ENCODE data around the gene AGBL4. TPM values are rescaled to one million over a fixed set of nuclear protein-coding genes. Genes with fewer than 3 reads are reported as not detected.

The AGBL4 gene
- total and polyA plus RNA-seq, 2 of the 4 experiments (the other 2 are of a cell fraction) = not detected

- no peak overlapping the region for H3K14ac ChIP-seq (replicated peaks; ENCODE audit: low read depth, low read length)
- no peak overlapping the region for H2BK120ac ChIP-seq (ENCODE audit: low read depth, low read length)
- H3K9me1 ChIP-seq (ENCODE audit: insufficient read depth, low read length) = no peaks in the 10 kb centered on the region
- ChIA-PET POLR2A (ENCODE audit: unreplicated experiment) (no interaction called here), CTCF (no interaction called here)
- H3K79me1 ChIP-seq (ENCODE audit: low read depth in 1 of 2, low read length in 2 of 2) = no peaks in the 10 kb centered on the region
- no peak overlapping the region for H2BK20ac ChIP-seq (ENCODE audit: low read depth, low read length)
- no peak overlapping the region for H3K4ac ChIP-seq (ENCODE audit: low read depth, low read length)
- dilution Hi-C loops (cut with HindIII; ENCODE audit: low sequenced_read_pairs, unreplicated experiment) (no loop called here), intact Hi-C loops (cut with micrococcal nuclease) (no loop called here), in situ Hi-C loops (cut with MboI; ENCODE audit: low sequenced_read_pairs) (no loop called here)
- H3K4me2 ChIP-seq (ENCODE audit: low read depth, low read length) = no peak overlapping the region
- H3K23ac ChIP-seq (ENCODE audit: low read depth, low read length) = no peak overlapping the region
- H3K36me3 ChIP-seq (ENCODE audit: control insufficient read depth, insufficient read depth, low read length) = no peaks in the 10 kb centered on the region
- H4K20me1 ChIP-seq (ENCODE audit: insufficient read depth, low read length) = no peaks in the 10 kb centered on the region
- H3K9ac ChIP-seq (ENCODE audit: low read depth, low read length) = no peak overlapping the region
- BruUV-seq (replicated peaks) = no TSS peak
- H2BK15ac ChIP-seq (ENCODE audit: low read depth, low read length) = no peak overlapping the region
- no peak overlapping the region for H3K56ac ChIP-seq (ENCODE audit: extremely low read depth, insufficient read depth, low read length)
- TF ChIP-seq CEBPB (IDR thresholded peaks at IDR 0.05; ENCODE audit: low read depth, low read length) (no peak), POLR2A (IDR thresholded peaks at IDR 0.05; ENCODE audit: low read depth, low read length) (no peak), RAD21 (IDR thresholded peaks at IDR 0.05; ENCODE audit: low read length) (no peak), CHD1 (IDR thresholded peaks at IDR 0.05; ENCODE audit: low read depth, low read length) (no peak)
- no peak overlapping the region for H3K18ac ChIP-seq (ENCODE audit: low read depth, low read length)
- no peak overlapping the region for H4K91ac ChIP-seq (ENCODE audit: insufficient read depth, low read depth, low read length)
- H2AK5ac ChIP-seq (ENCODE audit: low read depth, low read length) = no peak overlapping the region
- no peak overlapping the region for H4K5ac ChIP-seq (ENCODE audit: low read depth, low read length)
- DNase-seq = no peak
- no peak overlapping the region for H2AK9ac ChIP-seq (replicated peaks; ENCODE audit: low read depth, low read length, poor library complexity)
- no peak overlapping the region for H3K4me3 ChIP-seq (ENCODE audit: insufficient read depth, low read depth, low read length)
- no CpG with 5 or more reads among the region's 5 CpGs for WGBS, 2 experiments (ENCODE audit: extremely low coverage in 2 of 2, insufficient read length in 1 of 2)
- H4K8ac ChIP-seq (ENCODE audit: low read depth in 2 of 2, low read length in 2 of 2) = no peak overlapping the region
- H2AFZ ChIP-seq (replicated peaks; ENCODE audit: low read length, poor library complexity) = no peak overlapping the region
- H3K27ac ChIP-seq (ENCODE audit: insufficient read depth, low read length) = no peak overlapping the region
- no peaks in the 10 kb centered on the region for H3K4me1 ChIP-seq (ENCODE audit: control insufficient read depth, insufficient read depth, low read length)
- no peaks in the 10 kb centered on the region for H3K27me3 ChIP-seq (ENCODE audit: control insufficient read depth, insufficient read depth, low read length)
- H2BK5ac ChIP-seq (ENCODE audit: low read depth, low read length, poor library complexity, severe bottlenecking) = no peak overlapping the region
- ATAC-seq (ENCODE audit: low read depth) = no peak
- peaks cover 10% of the 10 kb centered on the region for H3K9me3 ChIP-seq (ENCODE audit: control insufficient read depth, insufficient read depth, low read length)
Observed at GRCh38 chr1:48869116-48869893, 1154.4 kb downstream of the AGBL4 start.
